A549 (cell line): Measurements from ENCODE around the gene PASK.

Source experiments
- CTCF ChIP-seq: fragments of >200 bp; sonication (Bioruptor Twin); formaldehyde crosslinking; IDR thresholded peaks from 3 replicates; pipeline ENCODE4 v1.5.1; 2016
- EP300 ChIP-seq, 2 experiments: fragments of >200 bp; sonication (Bioruptor Twin); formaldehyde crosslinking; IDR thresholded peaks; 2 replicates in 1 of 2; 3 replicates in 1 of 2; pipeline ENCODE4 v1.6.1; 2016 to 2017
- FOSB ChIP-seq: fragments of 250-450 bp; sonication (Bioruptor Pico); IDR thresholded peaks from 2 replicates; pipeline ENCODE4 v1.5.0; 2020; ENCODE audit warnings: mild to moderate bottlenecking, moderate library complexity
- GATA3 ChIP-seq: IDR thresholded peaks from 2 replicates; pipeline ENCODE4 v1.6.1; 2012; ENCODE audit warnings: borderline replicate concordance
- POLR2A ChIP-seq: IDR thresholded peaks from 2 replicates; pipeline ENCODE4 v1.6.1; 2012; ENCODE audit warnings: mild to moderate bottlenecking, low read length
- RAD21 ChIP-seq, 2 experiments: fragments of >200 bp in 1 of 2; sonication (Bioruptor Twin) in 1 of 2; formaldehyde crosslinking in 1 of 2; IDR thresholded peaks in 1 of 2; conservative IDR thresholded peaks in 1 of 2; 2 replicates in 1 of 2; 3 replicates in 1 of 2; pipeline ENCODE4 v1.6.1; 2012 to 2018; ENCODE audit warnings: inconsistent platforms in 1 of 2
- SMC3 ChIP-seq: fragments of >200 bp; sonication (Bioruptor Twin); formaldehyde crosslinking; IDR thresholded peaks from 3 replicates; pipeline ENCODE4 v1.6.1; 2018; ENCODE audit warnings: inconsistent platforms
- SREBF2 ChIP-seq: fragments of 450-650 bp; IDR thresholded peaks from 2 replicates; pipeline ENCODE4 v1.6.1; 2014; ENCODE audit warnings: mild to moderate bottlenecking, moderate library complexity
- TP53 ChIP-seq: fragments of 250-450 bp; sonication (Bioruptor Pico); IDR thresholded peaks from 2 replicates; pipeline ENCODE4 v1.5.0; 2021; ENCODE audit warnings: mild to moderate bottlenecking, moderate library complexity
- ZFP36 ChIP-seq: fragments of 450-650 bp; IDR thresholded peaks from 2 replicates; pipeline ENCODE4 v1.6.1; 2014; ENCODE audit warnings: borderline replicate concordance; ENCODE audit not compliant: partially characterized antibody

- no peak for TF ChIP-seq GATA3
- no peak for TF ChIP-seq CTCF
- TF ChIP-seq FOSB (CRISPR knock-in tag): no peak
- TF ChIP-seq TP53 (CRISPR knock-in tag): no peak
- no peak for TF ChIP-seq SMC3
- TF ChIP-seq EP300 (IDR thresholded peaks at IDR 0.05): no peak
- TF ChIP-seq SREBF2: no peak
- no peak for TF ChIP-seq RAD21 (conservative IDR thresholded peaks at IDR 0.05 in 1 of 2, IDR thresholded peaks at IDR 0.05 in 1 of 2)
- TF ChIP-seq POLR2A: no peak
- TF ChIP-seq ZFP36: no peak
These were observed 12.5 kb upstream of the PASK start for GRCh38 chr2:241161646-241162281.
